ENCODE results near the gene DUSP19. TPM values are rescaled to one million over a fixed set of nuclear protein-coding genes. Genes with fewer than 3 reads are reported as not detected.

DUSP19 gene
- polyA plus RNA-seq, 1 of the 3 experiments (the other 2 are of a cell fraction), result 0.85 TPM

GRCh38 chr2:183038341-183039300 lies 39.9 kb upstream of the DUSP19 start, which contains the start of gene NCKAP1 (continued):
- TF ChIP-seq ZBTB33 (IDR thresholded peaks at IDR 0.05; ENCODE audit: borderline replicate concordance, low read depth) (no peak), MEF2A (IDR thresholded peaks at IDR 0.05; ENCODE audit: borderline replicate concordance, low read depth) (no peak), FOXM1 (IDR thresholded peaks at IDR 0.05; ENCODE audit: low read depth) (no peak), SMC3 (IDR thresholded peaks at IDR 0.05; ENCODE audit: low read depth, low read length) (peak; percentile 41; the same call in 1 of the 2 replicates), SIN3A (IDR thresholded peaks at IDR 0.05; ENCODE audit: borderline replicate concordance, low read depth, low read length) (peak; percentile 53; the same call in 1 of the 2 replicates), REST (IDR thresholded peaks at IDR 0.05; ENCODE audit: low read depth, low read length) (no peak), YY1 (IDR thresholded peaks at IDR 0.05; ENCODE audit: low read depth) (no peak), CHD2 (IDR thresholded peaks at IDR 0.05; ENCODE audit: low read length, partially characterized antibody) (no peak), POLR2AphosphoS5 (IDR thresholded peaks at IDR 0.05; ENCODE audit: low read depth, low read length) (no peak), USF1 (IDR thresholded peaks at IDR 0.05; ENCODE audit: borderline replicate concordance, low read depth) (peak; percentile 87), JUND (IDR thresholded peaks at IDR 0.05) (no peak), ELF1 (IDR thresholded peaks at IDR 0.05) (no peak), PBX3 (IDR thresholded peaks at IDR 0.05) (no peak), IRF3 (IDR thresholded peaks at IDR 0.05; ENCODE audit: low read depth, low read length) (no peak), EZH2phosphoT487 (IDR thresholded peaks at IDR 0.05; ENCODE audit: borderline replicate concordance, low read depth) (no peak), FOSL2 (IDR thresholded peaks at IDR 0.05; ENCODE audit: borderline replicate concordance, low read depth) (no peak), NFIC (IDR thresholded peaks at IDR 0.05; ENCODE audit: borderline replicate concordance) (no peak)
